ENCODE measurements around the gene KANSL1L. TPM values are rescaled to one million over a fixed set of nuclear protein-coding genes. Genes with fewer than 3 reads are reported as not detected.

The KANSL1L gene
- total RNA-seq, 1 donor from 2014 or later = 32.7 TPM

DNA sequence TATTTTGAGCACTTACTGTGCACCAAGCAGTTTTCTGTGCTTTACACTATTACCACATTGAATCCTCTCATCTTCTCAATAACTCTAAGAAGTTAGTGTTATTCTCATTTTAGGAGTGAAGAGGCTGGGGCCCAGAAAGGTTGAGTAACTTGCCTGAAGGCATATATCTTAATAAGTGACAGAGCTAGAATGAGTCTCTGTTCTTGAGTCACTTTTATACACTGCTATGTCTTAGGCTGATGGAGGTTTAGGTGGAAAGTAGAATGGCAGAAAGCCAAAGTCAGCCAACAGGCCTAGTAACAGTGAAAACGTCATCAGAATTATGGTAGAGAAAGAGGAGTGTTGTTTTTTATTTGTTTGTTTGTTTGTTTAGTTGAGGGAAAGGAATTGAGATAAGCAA lies 196.6 kb downstream of the KANSL1L start:
- no peak overlapping the region for H3K4me3 Mint-ChIP-seq (ENCODE audit: low read depth)

GRCh38 chr2:209973328-209973727 lies 197.9 kb downstream of the KANSL1L start:
- peaks cover 4% of the 10 kb centered on the region for H3K4me1 Mint-ChIP-seq (ENCODE audit: low read depth)
- no peak overlapping the region for H3K27ac Mint-ChIP-seq
- no peak for DNase-seq (ENCODE audit: low spot score, unreplicated experiment)
- H3K27me3 Mint-ChIP-seq = no peaks in the 10 kb centered on the region
- TF ChIP-seq, protein P1, sequence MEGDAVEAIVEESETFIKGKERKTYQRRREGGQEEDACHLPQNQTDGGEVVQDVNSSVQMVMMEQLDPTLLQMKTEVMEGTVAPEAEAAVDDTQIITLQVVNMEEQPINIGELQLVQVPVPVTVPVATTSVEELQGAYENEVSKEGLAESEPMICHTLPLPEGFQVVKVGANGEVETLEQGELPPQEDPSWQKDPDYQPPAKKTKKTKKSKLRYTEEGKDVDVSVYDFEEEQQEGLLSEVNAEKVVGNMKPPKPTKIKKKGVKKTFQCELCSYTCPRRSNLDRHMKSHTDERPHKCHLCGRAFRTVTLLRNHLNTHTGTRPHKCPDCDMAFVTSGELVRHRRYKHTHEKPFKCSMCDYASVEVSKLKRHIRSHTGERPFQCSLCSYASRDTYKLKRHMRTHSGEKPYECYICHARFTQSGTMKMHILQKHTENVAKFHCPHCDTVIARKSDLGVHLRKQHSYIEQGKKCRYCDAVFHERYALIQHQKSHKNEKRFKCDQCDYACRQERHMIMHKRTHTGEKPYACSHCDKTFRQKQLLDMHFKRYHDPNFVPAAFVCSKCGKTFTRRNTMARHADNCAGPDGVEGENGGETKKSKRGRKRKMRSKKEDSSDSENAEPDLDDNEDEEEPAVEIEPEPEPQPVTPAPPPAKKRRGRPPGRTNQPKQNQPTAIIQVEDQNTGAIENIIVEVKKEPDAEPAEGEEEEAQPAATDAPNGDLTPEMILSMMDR (IDR thresholded peaks at IDR 0.05; ENCODE audit: unreplicated experiment) = no peak
- no peak overlapping the region for H3K4me3 Mint-ChIP-seq (ENCODE audit: low read depth)
- H3K9me3 Mint-ChIP-seq (ENCODE audit: low read depth) = no peaks in the 10 kb centered on the region
- H3K36me3 Mint-ChIP-seq (ENCODE audit: insufficient read depth) = no peaks in the 10 kb centered on the region

More for the DNA sequence above, 196.6 kb downstream of the KANSL1L start:
- Mint-ChIP-seq H3K36me3 (ENCODE audit: insufficient read depth) (no peaks in the 10 kb centered on the region), H3K4me1 (ENCODE audit: low read depth) (peaks cover 4% of the 10 kb centered on the region), H3K27me3 (no peaks in the 10 kb centered on the region), H3K27ac (no peak overlapping the region), H3K9me3 (ENCODE audit: low read depth) (no peaks in the 10 kb centered on the region)
- DNase-seq (ENCODE audit: low spot score, unreplicated experiment) = no peak
- TF ChIP-seq, protein P1 (IDR thresholded peaks at IDR 0.05; ENCODE audit: unreplicated experiment) = no peak

Other genes with a start within 250 kb of the KANSL1L start
- gene RPE, start 168.8 kb downstream of the KANSL1L start, total RNA-seq = 46.2 and 47.4 TPM in 2 replicates
- gene ACADL, start 54.0 kb upstream of the KANSL1L start, total RNA-seq = 0.38 and 0.55 TPM in 2 replicates
- not detected in 2 replicates for gene MYL1, start 143.8 kb upstream of the KANSL1L start, total RNA-seq